SH-SY5Y (cell line): ENCODE measurements around the gene TTC13.

ENCODE experiments used
- GATA2 ChIP-seq: IDR thresholded peaks from 2 replicates; pipeline ENCODE4 v1.6.1; 2011; ENCODE audit warnings: mild to moderate bottlenecking, low read depth, low read length
- GATA3 ChIP-seq: IDR thresholded peaks from 2 replicates; pipeline ENCODE4 v1.6.1; 2011; ENCODE audit warnings: low read depth, mild to moderate bottlenecking, low read length, moderate library complexity

The TTC13 gene

GRCh38 chr1:230909974-230910754, 68.5 kb downstream of the TTC13 start:
- TF ChIP-seq GATA3 (no peak), GATA2 (no peak)

GRCh38 chr1:230907472-230908205, 71.0 kb downstream of the TTC13 start:
- TF ChIP-seq GATA2: no peak
- TF ChIP-seq GATA3: no peak

DNA sequence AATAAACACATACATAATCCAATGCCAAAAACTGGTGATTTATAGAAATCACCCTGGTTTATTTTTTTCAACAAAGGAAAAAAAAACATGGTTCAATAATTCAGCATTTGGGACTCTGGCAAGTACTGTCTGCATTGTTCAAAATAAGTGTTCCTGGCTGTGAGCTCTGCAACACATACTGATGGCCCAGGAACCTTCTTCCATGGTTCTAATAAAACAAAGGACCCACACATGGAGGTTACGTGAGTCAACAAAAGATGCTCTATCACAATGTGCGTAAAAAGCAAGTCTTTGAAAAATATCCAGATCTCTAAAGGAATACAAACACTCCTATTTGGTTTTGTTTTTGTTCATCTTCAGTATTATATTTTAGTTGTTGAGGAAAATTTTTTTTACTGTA, 72.4 kb downstream of the TTC13 start:
- no peak for TF ChIP-seq GATA2
- TF ChIP-seq GATA3: no peak

GRCh38 chr1:230905733-230906132, 72.9 kb downstream of the TTC13 start:
- no peak for TF ChIP-seq GATA3
- TF ChIP-seq GATA2: no peak

- TF ChIP-seq GATA3: no peak
- TF ChIP-seq GATA2: no peak
Observed at GRCh38 chr1:230902349-230902923, 76.2 kb downstream of the TTC13 start.

GRCh38 chr1:230901671-230902070, 77.0 kb downstream of the TTC13 start:
- TF ChIP-seq GATA3: no peak
- TF ChIP-seq GATA2: no peak

DNA sequence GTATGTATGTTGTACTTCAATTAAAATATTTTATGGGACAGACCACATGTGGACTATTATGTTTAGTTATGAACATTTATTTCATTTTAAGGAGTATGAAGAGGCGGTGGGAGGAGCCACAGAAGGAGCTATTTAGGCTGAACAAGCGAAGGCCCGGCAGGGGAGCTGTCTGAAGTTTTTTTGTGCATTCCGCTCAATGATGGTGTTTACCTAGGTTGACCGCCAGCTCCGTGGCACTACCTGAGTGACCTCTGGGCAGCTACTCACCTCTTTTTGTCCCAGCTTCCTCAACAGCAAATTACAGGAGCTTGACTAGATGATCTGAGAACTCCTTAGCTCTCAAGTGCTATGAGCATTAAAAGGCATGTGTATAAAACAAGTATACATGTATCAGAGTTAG, 77.7 kb downstream of the TTC13 start:
- TF ChIP-seq GATA2: no peak
- TF ChIP-seq GATA3: no peak

- TF ChIP-seq GATA3: no peak
- TF ChIP-seq GATA2: no peak
Observed at GRCh38 chr1:230899841-230900251, 78.8 kb downstream of the TTC13 start.

DNA sequence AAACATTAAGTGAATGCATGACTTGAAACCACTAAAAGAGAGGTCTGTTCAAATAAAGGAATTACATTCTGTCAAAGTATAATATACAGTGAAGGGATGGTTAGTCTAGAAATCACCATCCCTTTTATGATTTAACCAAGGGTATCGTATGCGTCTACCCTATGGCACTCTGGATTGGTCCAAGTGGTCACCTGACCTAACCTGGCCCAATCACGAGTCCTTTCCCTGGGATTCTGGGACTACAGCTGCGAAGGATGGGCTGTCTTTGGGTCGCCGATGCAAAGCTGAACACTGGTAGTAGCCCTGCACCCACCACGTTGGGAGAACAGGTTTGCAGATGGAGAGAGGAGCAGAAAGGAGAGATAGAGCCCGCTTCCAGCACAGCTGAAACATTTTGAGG, 79.9 kb downstream of the TTC13 start:
- TF ChIP-seq GATA3: no peak
- no peak for TF ChIP-seq GATA2

DNA sequence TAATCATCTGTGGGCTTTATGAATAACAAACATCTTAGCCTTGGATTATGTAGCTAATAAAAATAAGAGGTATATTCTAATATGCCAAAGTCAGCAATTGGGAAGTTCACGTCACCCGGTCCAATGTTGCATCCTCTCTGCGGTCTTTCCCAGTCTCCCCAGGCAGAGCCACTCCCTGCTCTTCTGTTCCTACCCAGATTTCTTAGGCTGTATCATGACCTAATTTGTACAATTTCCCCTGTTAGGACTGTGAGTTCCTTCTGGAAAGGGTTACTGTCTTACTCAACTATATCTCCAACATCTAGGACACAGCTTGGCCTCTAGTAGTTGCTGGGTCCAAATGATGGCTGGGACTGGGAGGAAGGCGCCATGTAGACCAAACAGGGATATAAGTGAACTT, 80.5 kb downstream of the TTC13 start:
- TF ChIP-seq GATA2 (no peak), GATA3 (no peak)

DNA sequence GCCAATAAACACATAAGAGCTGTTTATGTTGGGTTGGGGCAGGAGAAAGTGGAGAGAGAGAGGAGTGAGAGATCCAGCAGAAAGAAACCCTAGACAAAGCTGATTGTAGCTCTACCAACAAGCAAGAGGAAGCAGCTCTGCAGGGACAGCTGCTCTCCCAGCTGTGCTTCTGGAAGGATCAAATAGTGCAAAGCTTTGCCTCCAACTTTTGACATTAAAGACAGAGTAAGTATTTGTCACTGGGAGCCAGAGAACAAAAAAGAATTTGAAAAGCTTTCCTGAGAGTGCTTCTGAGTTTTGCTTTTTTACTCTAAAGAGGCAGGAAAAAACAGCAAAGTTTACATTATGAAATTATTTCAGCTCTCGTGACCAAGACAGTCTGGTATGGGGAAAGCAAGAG, 81.9 kb downstream of the TTC13 start:
- TF ChIP-seq GATA2: no peak
- TF ChIP-seq GATA3: no peak

- no peak for TF ChIP-seq GATA2
- no peak for TF ChIP-seq GATA3
Observed at GRCh38 chr1:230895452-230895851, 83.2 kb downstream of the TTC13 start.

- TF ChIP-seq GATA3: no peak
- TF ChIP-seq GATA2: no peak
Observed at GRCh38 chr1:230894664-230895063, 84.0 kb downstream of the TTC13 start.

GRCh38 chr1:230894032-230894431, 84.6 kb downstream of the TTC13 start:
- TF ChIP-seq GATA3 (no peak), GATA2 (no peak)
